SK-N-SH (cell line): ENCODE results near the gene FOXK1. TPM values are rescaled to one million over a fixed set of nuclear protein-coding genes. Genes with fewer than 3 reads are reported as not detected.

Source experiments
- CTCF ChIA-PET: fragments of 300-600, 350-600 bp; formaldehyde crosslinking; extraction: SDS; loops from one replicate; lab custom pipeline; 2021; lab: Yijun Ruan, JAX
- POLR2A ChIA-PET: fragments of 350-600 bp; sonication (Branson Sonifier 250); formaldehyde crosslinking; extraction: SDS; loops from one replicate; lab custom pipeline; 2020; ENCODE audit warnings: antibody characterized with exemption, inconsistent platforms; lab: Yijun Ruan, JAX
- DNase-seq: peaks from one replicate; pipeline ENCODE4 v3.0.0; 2012
- H2AFZ ChIP-seq: fragments of 200-600 bp; sonication (generic); 2 replicates; pipeline ENCODE4 v1.8.1; 2016; ENCODE audit warnings: antibody characterized with exemption, mild to moderate bottlenecking, low read depth
- H3F3A ChIP-seq: fragments of 200-600 bp; sonication (generic); replicated peaks from 2 replicates; pipeline ENCODE3; 2016; ENCODE audit warnings: antibody characterized with exemption, mild to moderate bottlenecking; ENCODE audit not compliant: insufficient read depth
- H3K27ac ChIP-seq, 2 experiments: fragments of 200-500 bp in 1 of 2; fragments of 200-600 bp in 1 of 2; sonication (Bioruptor generic) in 1 of 2; sonication (generic), shearing (Covaris generic) in 1 of 2; 2 replicates each; pipeline versions ENCODE4 v1.5.1 to v1.6.1; 2014 to 2016; ENCODE audit warnings: low read depth in 2 of 2, inconsistent platforms in 1 of 2, low read length in 1 of 2, mild to moderate bottlenecking in 1 of 2, mixed read lengths in 1 of 2
- H3K27me3 ChIP-seq: fragments of 200-600 bp; sonication (generic), shearing (Covaris generic); 2 replicates; pipeline ENCODE4 v1.6.1; 2016; ENCODE audit warnings: mixed run types; ENCODE audit not compliant: insufficient read depth
- H3K36me3 ChIP-seq, 2 experiments: fragments of 200-500 bp in 1 of 2; fragments of 200-600 bp in 1 of 2; sonication (Bioruptor generic) in 1 of 2; sonication (generic) in 1 of 2; replicated peaks in 1 of 2; 2 replicates each; pipeline versions ENCODE3 to v1.5.1; 2014 to 2016; ENCODE audit warnings: low read length in 1 of 2, mild to moderate bottlenecking in 1 of 2; ENCODE audit not compliant: insufficient read depth in 2 of 2, control insufficient read depth in 1 of 2
- H3K4me1 ChIP-seq, 2 experiments: fragments of 200-500 bp in 1 of 2; fragments of 200-600 bp in 1 of 2; sonication (Bioruptor generic) in 1 of 2; sonication (generic), shearing (Covaris generic) in 1 of 2; 2 replicates each; pipeline versions ENCODE4 v1.5.1 to v1.6.1; 2014 to 2016; ENCODE audit warnings: low read depth in 1 of 2, low read length in 1 of 2, mixed run types in 1 of 2; ENCODE audit not compliant: insufficient read depth in 2 of 2, control insufficient read depth in 1 of 2
- H3K4me2 ChIP-seq: fragments of 200-600 bp; sonication (generic), shearing (Covaris generic); 2 replicates; pipeline ENCODE4 v1.6.1; 2017; ENCODE audit warnings: mixed run types
- H3K4me3 ChIP-seq, 2 experiments: fragments of 200-500 bp in 1 of 2; fragments of 200-600 bp in 1 of 2; sonication (Bioruptor generic) in 1 of 2; sonication (generic), shearing (Covaris generic) in 1 of 2; 2 replicates each; pipeline versions ENCODE4 v1.5.1 to v1.8.1; 2014 to 2016; ENCODE audit warnings: low read depth in 2 of 2, inconsistent platforms in 1 of 2, low read length in 1 of 2, mild to moderate bottlenecking in 1 of 2, mixed read lengths in 1 of 2, moderate library complexity in 1 of 2
- H3K79me2 ChIP-seq: fragments of 200-600 bp; sonication (generic); 2 replicates; pipeline ENCODE4 v1.8.1; 2017; ENCODE audit warnings: mild to moderate bottlenecking; ENCODE audit not compliant: insufficient read depth
- H3K9ac ChIP-seq: fragments of 200-600 bp; sonication (generic); 2 replicates; pipeline ENCODE4 v1.6.1; 2017; ENCODE audit warnings: mixed run types
- H3K9me2 ChIP-seq: fragments of 200-600 bp; sonication (generic); 2 replicates; pipeline ENCODE4 v1.6.1; 2017; ENCODE audit warnings: mixed run types
- H3K9me3 ChIP-seq: fragments of 200-600 bp; sonication (generic); 2 replicates; pipeline ENCODE4 v1.6.1; 2017; ENCODE audit warnings: mixed run types, mild to moderate bottlenecking, moderate library complexity
- H4K20me1 ChIP-seq: fragments of 200-600 bp; sonication (generic); 2 replicates; pipeline ENCODE4 v1.6.1; 2017; ENCODE audit warnings: mild to moderate bottlenecking, mixed run types; ENCODE audit not compliant: insufficient read depth
- CTCF ChIP-seq: fragments of 200-600 bp; sonication (generic); IDR thresholded peaks from 2 replicates; pipeline ENCODE4 v1.6.1; 2017; ENCODE audit warnings: antibody characterized with exemption, mild to moderate bottlenecking, moderate library complexity
- ELF1 ChIP-seq: IDR thresholded peaks from 2 replicates; pipeline ENCODE4 v1.4.0; 2012
- EP300 ChIP-seq, 2 experiments: IDR thresholded peaks; 2 replicates each; pipeline versions ENCODE4 v1.4.0 to v1.6.1; 2012; ENCODE audit warnings: borderline replicate concordance in 1 of 2, low read depth in 1 of 2, low read length in 1 of 2
- FOSL2 ChIP-seq: IDR thresholded peaks from 2 replicates; pipeline ENCODE4 v1.4.0; 2012; ENCODE audit warnings: low read depth, mild to moderate bottlenecking, moderate library complexity, borderline replicate concordance
- FOXJ3 ChIP-seq: sonication (generic); formaldehyde crosslinking; IDR thresholded peaks from 2 replicates; pipeline ENCODE4 v1.5.1; 2020; ENCODE audit warnings: mild to moderate bottlenecking, missing genetic modification reagents
- JUND ChIP-seq: IDR thresholded peaks from 2 replicates; pipeline ENCODE4 v1.4.0; 2012
- NFIC ChIP-seq: IDR thresholded peaks from 2 replicates; pipeline ENCODE4 v1.4.0; 2012; ENCODE audit warnings: borderline replicate concordance
- REST ChIP-seq: IDR thresholded peaks from 2 replicates; pipeline ENCODE4 v1.6.1; 2012; ENCODE audit warnings: mild to moderate bottlenecking, low read depth, low read length, moderate library complexity
- RFX5 ChIP-seq: IDR thresholded peaks from 2 replicates; pipeline ENCODE4 v1.6.1; 2012; ENCODE audit warnings: mild to moderate bottlenecking, improper control_type of control experiment, low read length
- TCF12 ChIP-seq: IDR thresholded peaks from 2 replicates; pipeline ENCODE4 v1.4.0; 2012
- WGBS: methylation state at CpG from one replicate; pipeline ENCODE4 v1.1.6; 2017; ENCODE audit warnings: low lambda C conversion rate; 5-methylcytosine and 5-hydroxymethylcytosine counted together
- polyA plus RNA-seq, 3 experiments: library from polyadenylated mRNA; depleted of rRNA; stranded (reverse); fragments of >200 nt; gene quantifications; 2 replicates each; pipeline ENCODE4 v1.2.3, GENCODE V29; 2012
- TF ChIP-seq, protein P1 (sequence below): fragments of 150-350 bp; IDR thresholded peaks from 2 replicates; pipeline ENCODE4 v1.6.1; 2016; ENCODE audit warnings: mild to moderate bottlenecking, low read depth, low read length

The FOXK1 gene
- polyA plus RNA-seq, 1 of the 3 experiments (the other 2 are of a cell fraction), result 4.7 TPM

DNA sequence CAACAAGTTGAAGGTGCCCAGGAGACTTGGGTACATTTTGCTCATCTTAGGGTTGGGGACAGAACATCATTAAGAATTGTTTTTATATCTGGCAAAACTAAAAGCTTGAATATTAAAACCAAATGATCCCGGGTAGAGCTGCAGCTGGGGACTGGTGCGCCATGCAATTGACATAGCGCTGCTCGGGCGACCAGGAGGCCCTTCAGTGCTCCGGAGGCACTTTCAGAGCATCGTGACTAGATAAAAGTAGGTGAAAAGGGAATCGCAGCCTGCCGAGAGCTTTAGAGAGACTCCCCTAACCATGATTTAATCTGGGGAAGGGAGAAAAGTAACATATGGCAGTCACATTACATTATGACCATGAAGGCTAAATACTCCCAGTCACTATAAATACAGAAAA is 21.4 kb downstream of the FOXK1 start:
- Histone ChIP-seq H3K79me2 (peaks cover 98% of the 10 kb centered on the region), H3F3A (no peaks in the 10 kb centered on the region), H3K9me3 (no peaks in the 10 kb centered on the region), H4K20me1 (peaks cover 56% of the 10 kb centered on the region), H3K4me1 (peaks cover 4 to 13% of the 10 kb centered on the region in 2 experiments; a peak in 2 of 4 replicates), H3K9ac (no peak overlapping the region), H3K27ac (no peak overlapping the region), H3K36me3 (no peaks in the 10 kb centered on the region), H3K9me2 (no peaks in the 10 kb centered on the region), H2AFZ (no peak overlapping the region), H3K4me3 (no peak overlapping the region), H3K27me3 (no peaks in the 10 kb centered on the region), H3K4me2 (no peak overlapping the region)
- ChIA-PET POLR2A (no interaction called here), CTCF (interaction anchor here (0.8 kb wide), 1 partner anchor 61 kb away, joined by 3 read pairs; no protein-coding TSS in a partner anchor)
- no peak for DNase-seq
- no peak for TF ChIP-seq CTCF
- TF ChIP-seq JUND, result no peak
- no peak for TF ChIP-seq FOSL2
- TF ChIP-seq, protein P1, sequence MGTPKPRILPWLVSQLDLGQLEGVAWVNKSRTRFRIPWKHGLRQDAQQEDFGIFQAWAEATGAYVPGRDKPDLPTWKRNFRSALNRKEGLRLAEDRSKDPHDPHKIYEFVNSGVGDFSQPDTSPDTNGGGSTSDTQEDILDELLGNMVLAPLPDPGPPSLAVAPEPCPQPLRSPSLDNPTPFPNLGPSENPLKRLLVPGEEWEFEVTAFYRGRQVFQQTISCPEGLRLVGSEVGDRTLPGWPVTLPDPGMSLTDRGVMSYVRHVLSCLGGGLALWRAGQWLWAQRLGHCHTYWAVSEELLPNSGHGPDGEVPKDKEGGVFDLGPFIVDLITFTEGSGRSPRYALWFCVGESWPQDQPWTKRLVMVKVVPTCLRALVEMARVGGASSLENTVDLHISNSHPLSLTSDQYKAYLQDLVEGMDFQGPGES, result no peak
- no peak for TF ChIP-seq ELF1
- TF ChIP-seq TCF12, result no peak
- no peak for TF ChIP-seq EP300 (IDR thresholded peaks at IDR 0.05; ENCODE audit: borderline replicate concordance in 1 of 2, low read depth in 1 of 2, low read length in 1 of 2)
- TF ChIP-seq RFX5, result no peak
- WGBS, result 91% methylated on average over 9 of the region's 9 CpGs

DNA sequence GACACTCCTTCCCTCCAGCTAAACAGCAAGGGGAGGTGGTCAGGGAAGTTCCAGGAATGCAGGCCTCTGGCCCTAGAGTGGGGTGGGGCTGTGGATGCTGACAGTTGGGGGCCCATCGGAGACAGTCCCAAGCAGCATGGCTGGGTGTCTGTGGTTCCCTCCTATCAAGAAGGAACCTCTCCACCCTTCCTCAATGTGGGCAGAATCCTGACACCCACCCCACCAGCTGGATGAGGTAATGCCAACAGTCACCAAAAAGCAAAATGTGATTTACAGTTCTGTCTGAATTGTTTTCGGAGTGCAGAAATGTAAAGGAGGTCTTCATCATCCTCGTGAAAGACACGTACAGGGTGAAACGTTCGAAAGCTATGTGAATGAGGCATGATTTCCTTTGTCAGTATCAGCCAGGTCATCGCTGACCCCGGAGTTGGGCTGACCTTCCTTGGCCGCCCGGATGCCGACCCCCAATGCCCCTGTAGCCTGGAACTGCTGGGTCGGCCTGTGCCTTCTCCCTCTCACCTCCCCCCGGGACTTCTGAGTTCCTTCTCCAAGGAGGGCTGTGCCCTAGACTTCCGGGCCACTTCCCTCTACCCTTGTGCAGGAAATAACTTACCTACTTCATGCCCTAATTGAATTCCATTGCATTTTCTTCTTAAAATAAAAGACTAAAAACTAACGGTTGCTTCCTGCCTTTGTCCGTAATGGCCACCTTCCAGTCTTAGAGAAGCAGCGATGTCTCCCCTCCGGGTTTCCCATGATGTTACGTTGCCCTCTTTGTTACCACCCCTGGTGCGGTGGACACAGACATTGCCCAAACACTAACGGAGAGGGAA is 24.5 kb downstream of the FOXK1 start:
- Histone ChIP-seq H4K20me1 (peaks cover 50% of the 10 kb centered on the region), H3K9me2 (no peaks in the 10 kb centered on the region), H3K4me1 (peaks cover 4 to 10% of the 10 kb centered on the region in 2 experiments; a peak in 2 of 4 replicates), H3K27ac (no peak overlapping the region), H3K4me2 (no peak overlapping the region), H3K9me3 (no peaks in the 10 kb centered on the region), H3K27me3 (no peaks in the 10 kb centered on the region)
- CTCF ChIA-PET, result interaction anchor here (1.4 kb wide), 1 partner anchor 176 kb away, joined by 4 read pairs; the partner anchor contains the start of gene RADIL
- TF ChIP-seq CTCF, result no peak
- TF ChIP-seq REST, result no peak
- TF ChIP-seq FOXJ3, result no peak
- TF ChIP-seq, protein P1, result no peak
- TF ChIP-seq TCF12, result no peak
- no peak for TF ChIP-seq NFIC
- TF ChIP-seq ELF1, result no peak
- TF ChIP-seq, all 33 proteins: peak for 0
- H3K79me2 ChIP-seq, result peaks cover 98% of the 10 kb centered on the region
- no peak for DNase-seq
- POLR2A ChIA-PET, result interaction anchor here (0.6 kb wide), 2 partner anchors 10 to 1630 kb away, joined by 3 to 5 read pairs; no protein-coding TSS in a partner anchor
- H3K9ac ChIP-seq, result no peak overlapping the region
- H3F3A ChIP-seq, result no peaks in the 10 kb centered on the region
- no peak overlapping the region for H3K4me3 ChIP-seq
- 90% methylated on average over 21 of the region's 21 CpGs for WGBS
- no peak overlapping the region for H2AFZ ChIP-seq
- no peaks in the 10 kb centered on the region for H3K36me3 ChIP-seq
